Right cardiac atrium (tissue), 5 donors: ENCODE measurements around the gene IFNG-AS1. TPM values are rescaled to one million over a fixed set of nuclear protein-coding genes. Genes with fewer than 3 reads are reported as not detected.

Experiments used
- ATAC-seq, 2 donors: fragments of 200-7000 bp; cut with Tn5 transposase; one replicate each; pipeline versions ENCODE4 v1.8.0 to v1.9.1; 2020; ENCODE audit warnings: moderate library complexity in 2 of 2, mild to moderate bottlenecking in 1 of 2
- DNase-seq, 3 donors: peaks; one replicate each; pipeline ENCODE4 v3.0.0-alpha.2; 2020
- H3K27ac ChIP-seq: one replicate; pipeline ENCODE4 v1.5.1; 2013; ENCODE audit warnings: mild to moderate bottlenecking, low read length, control low read depth, moderate library complexity
- H3K27me3 ChIP-seq: one replicate; pipeline ENCODE4 v1.6.1; 2013; ENCODE audit not compliant: control insufficient read depth, insufficient read depth
- H3K4me1 ChIP-seq: one replicate; pipeline ENCODE4 v1.6.1; 2013; ENCODE audit warnings: low read length; ENCODE audit not compliant: control insufficient read depth, insufficient read depth
- H3K4me3 ChIP-seq: one replicate; pipeline ENCODE4 v1.5.1; 2013; ENCODE audit warnings: low read length, control low read depth
- H3K9me3 ChIP-seq: one replicate; pipeline ENCODE4 v1.6.1; 2013; ENCODE audit warnings: low read length; ENCODE audit not compliant: control insufficient read depth
- WGBS: extraction: QIAGEN DNeasy Blood & Tissue Kit; methylation state at CpG from one replicate; pipeline ENCODE4 v1.1.7; 2013; 5-methylcytosine and 5-hydroxymethylcytosine counted together
- intact Hi-C, 4 donors: fragments of 100-400 bp; cut with DNase I; formaldehyde crosslinking; loops; one replicate each; pipeline versions ENCODE4 v1.11.0 to v1.14.0; 2022 to 2023
- polyA plus RNA-seq: library from polyadenylated mRNA; stranded (reverse); fragments of 200-250 nt; gene quantifications from one replicate; pipeline ENCODE4 v1.2.3, GENCODE V29; 2013
- total RNA-seq, 4 donors: library from RNA; stranded (reverse); fragmentation: NEBNext Ultra II Directional; extraction: Animal tissue kit (Norgen Biotek cat#: 25700); gene quantifications; one replicate each; pipeline ENCODE4 v1.2.1, GENCODE V29; 2021
- donor health status: healthy with polysubstance abuse.
- donor health status: DM: no; HTN: yes; CAD: no.
- donor health status: DM: no; HTN: no; CAD: no.
- donor health status: DM: no; HTN: yes; CAD: no; lungs with severe emphysema.
- donor health status: DM: yes; HTN: yes; CAD: no.

The IFNG-AS1 gene
- total and polyA plus RNA-seq, 5 donors: 0.79 to 1.4 (median 0.87) TPM; not detected in 1

GRCh38 chr12:68012712-68013111 lies 23.5 kb downstream of the IFNG-AS1 start:
- no peak for ATAC-seq
- WGBS: 62% methylated on average over 2 of the region's 2 CpGs

GRCh38 chr12:68013181-68013580 lies 23.9 kb downstream of the IFNG-AS1 start:
- intact Hi-C loops: no loop called here
- DNase-seq (no peak), ATAC-seq (no peak)
- 76% methylated on average over 1 of the region's 1 CpG for WGBS
- Histone ChIP-seq H3K4me1 (no peaks in the 10 kb centered on the region), H3K4me3 (no peak overlapping the region), H3K27me3 (no peaks in the 10 kb centered on the region), H3K9me3 (no peaks in the 10 kb centered on the region), H3K27ac (no peak overlapping the region)

More at GRCh38 chr12:68012712-68013111, 23.5 kb downstream of the IFNG-AS1 start:
- intact Hi-C loops: no loop called here
- no peak overlapping the region for H3K27ac ChIP-seq
- H3K4me1 ChIP-seq: no peaks in the 10 kb centered on the region
- H3K4me3 ChIP-seq: no peak overlapping the region
- DNase-seq: no peak
- no peaks in the 10 kb centered on the region for H3K27me3 ChIP-seq
- H3K9me3 ChIP-seq: no peaks in the 10 kb centered on the region

- intact Hi-C loops: no loop called here
- no peak for ATAC-seq
- Histone ChIP-seq H3K9me3 (no peaks in the 10 kb centered on the region), H3K4me3 (no peak overlapping the region), H3K27ac (no peak overlapping the region), H3K4me1 (no peaks in the 10 kb centered on the region), H3K27me3 (no peaks in the 10 kb centered on the region)
- no peak for DNase-seq
- 92% methylated on average over 4 of the region's 4 CpGs for WGBS
Measured at GRCh38 chr12:68016136-68016535, 26.9 kb downstream of the IFNG-AS1 start.

GRCh38 chr12:68018315-68018714 lies 29.1 kb downstream of the IFNG-AS1 start:
- Histone ChIP-seq H3K4me3 (no peak overlapping the region), H3K9me3 (no peaks in the 10 kb centered on the region), H3K27ac (no peak overlapping the region), H3K27me3 (no peaks in the 10 kb centered on the region), H3K4me1 (no peaks in the 10 kb centered on the region)
- ATAC-seq: no peak
- intact Hi-C loops: no loop called here
- no peak for DNase-seq

GRCh38 chr12:68020049-68020448 lies 30.8 kb downstream of the IFNG-AS1 start:
- DNase-seq (no peak), ATAC-seq (no peak)
- WGBS: 79% methylated on average over 6 of the region's 6 CpGs
- no peaks in the 10 kb centered on the region for H3K4me1 ChIP-seq
- intact Hi-C loops: no loop called here
- H3K4me3 ChIP-seq: no peak overlapping the region
- no peaks in the 10 kb centered on the region for H3K27me3 ChIP-seq
- no peaks in the 10 kb centered on the region for H3K9me3 ChIP-seq
- no peak overlapping the region for H3K27ac ChIP-seq

- no peak overlapping the region for H3K27ac ChIP-seq
- H3K27me3 ChIP-seq: no peaks in the 10 kb centered on the region
- no peak for ATAC-seq
- intact Hi-C loops: no loop called here
- H3K4me1 ChIP-seq: no peaks in the 10 kb centered on the region
- no peaks in the 10 kb centered on the region for H3K9me3 ChIP-seq
- whole genome bisulfite sequencing: 80% methylated on average over 5 of the region's 5 CpGs
- H3K4me3 ChIP-seq: no peak overlapping the region
- no peak for DNase-seq
Measured at GRCh38 chr12:68020699-68021098, 31.5 kb downstream of the IFNG-AS1 start.

- no peak for ATAC-seq
- DNase-seq: no peak
- Histone ChIP-seq H3K27me3 (no peaks in the 10 kb centered on the region), H3K4me1 (no peaks in the 10 kb centered on the region), H3K27ac (no peak overlapping the region), H3K9me3 (no peaks in the 10 kb centered on the region), H3K4me3 (no peak overlapping the region)
- 84% methylated on average over 7 of the region's 7 CpGs for WGBS
- intact Hi-C loops: no loop called here
Measured at GRCh38 chr12:68028647-68029046, 39.4 kb downstream of the IFNG-AS1 start.

GRCh38 chr12:68030248-68030647 lies 41.0 kb downstream of the IFNG-AS1 start:
- H3K4me1 ChIP-seq: no peaks in the 10 kb centered on the region
- no peak overlapping the region for H3K4me3 ChIP-seq
- H3K27ac ChIP-seq: no peak overlapping the region
- H3K27me3 ChIP-seq: no peaks in the 10 kb centered on the region
- ATAC-seq (no peak), DNase-seq (no peak)
- no peaks in the 10 kb centered on the region for H3K9me3 ChIP-seq
- 61% methylated on average over 1 of the region's 1 CpG for WGBS
- intact Hi-C loops: no loop called here

- intact Hi-C loops: no loop called here
- ATAC-seq: no peak
Measured at GRCh38 chr12:68031174-68031573, 41.9 kb downstream of the IFNG-AS1 start.

GRCh38 chr12:68031881-68032739 lies 42.9 kb downstream of the IFNG-AS1 start:
- H3K4me3 ChIP-seq: no peak overlapping the region
- DNase-seq (no peak), ATAC-seq (no peak)
- no peaks in the 10 kb centered on the region for H3K9me3 ChIP-seq
- H3K4me1 ChIP-seq: no peaks in the 10 kb centered on the region
- 72% methylated on average over 9 of the region's 9 CpGs for WGBS
- no peak overlapping the region for H3K27ac ChIP-seq
- H3K27me3 ChIP-seq: no peaks in the 10 kb centered on the region
- intact Hi-C loops: no loop called here

More at GRCh38 chr12:68031174-68031573, 41.9 kb downstream of the IFNG-AS1 start:
- H3K4me3 ChIP-seq: no peak overlapping the region
- no peak for DNase-seq
- H3K4me1 ChIP-seq: no peaks in the 10 kb centered on the region
- no peaks in the 10 kb centered on the region for H3K9me3 ChIP-seq
- 85% methylated on average over 3 of the region's 3 CpGs for WGBS
- no peak overlapping the region for H3K27ac ChIP-seq
- no peaks in the 10 kb centered on the region for H3K27me3 ChIP-seq

GRCh38 chr12:68034567-68034966 lies 45.3 kb downstream of the IFNG-AS1 start:
- ATAC-seq (no peak), DNase-seq (no peak)
- no peaks in the 10 kb centered on the region for H3K9me3 ChIP-seq
- no peaks in the 10 kb centered on the region for H3K27me3 ChIP-seq
- WGBS: 88% methylated on average over 5 of the region's 5 CpGs
- H3K4me3 ChIP-seq: no peak overlapping the region
- intact Hi-C loops: no loop called here
- H3K27ac ChIP-seq: no peak overlapping the region
- no peaks in the 10 kb centered on the region for H3K4me1 ChIP-seq
